Measurements from ENCODE around the gene LKAAEAR1. TPM values are rescaled to one million over a fixed set of nuclear protein-coding genes. Genes with fewer than 3 reads are reported as not detected.

LKAAEAR1 gene
- total and polyA plus RNA-seq, 2 of the 13 experiments (the other 11 are each of a cell fraction or from before 2014, with no cell fraction given) = not detected

GRCh38 chr20:64039293-64040160, 44.7 kb downstream of the LKAAEAR1 start (continued):
- 0 out of 2 replicates have a peak, but pooled peaks have one; percentile 7 for TF ChIP-seq MAFF (IDR thresholded peaks at IDR 0.05; ENCODE audit: low read depth, low read length)
- peak; percentile 15 for TF ChIP-seq ZFY (CRISPR knock-in tag; IDR thresholded peaks at IDR 0.05)
- no peak for TF ChIP-seq GRHL1 (CRISPR knock-in tag; conservative IDR thresholded peaks at IDR 0.05)
- peak; percentile 7; the same call in 1 of the 2 replicates for TF ChIP-seq HNRNPL (IDR thresholded peaks at IDR 0.05; ENCODE audit: low read depth, low read length)
- no peak for TF ChIP-seq HBP1 (CRISPR knock-in tag; IDR thresholded peaks at IDR 0.05; ENCODE audit: low read depth)
- no peak for TF ChIP-seq HCFC1 (IDR thresholded peaks at IDR 0.05; ENCODE audit: low read depth, low read length)
- TF ChIP-seq FOSL1 (CRISPR knock-in tag; IDR thresholded peaks at IDR 0.05; ENCODE audit: borderline replicate concordance) = no peak
- TF ChIP-seq SUZ12 (IDR thresholded peaks at IDR 0.05; ENCODE audit: low read depth, low read length) = no peak
- no peak for TF ChIP-seq ZNF232 (CRISPR knock-in tag; IDR thresholded peaks at IDR 0.05; ENCODE audit: borderline replicate concordance)
- no peak for TF ChIP-seq TRIM24 (CRISPR knock-in tag; IDR thresholded peaks at IDR 0.05)
- no peak for TF ChIP-seq KMT2A (CRISPR knock-in tag; IDR thresholded peaks at IDR 0.05)
- TF ChIP-seq ZNF577 (CRISPR knock-in tag; IDR thresholded peaks at IDR 0.05; ENCODE audit: borderline replicate concordance, low read depth) = no peak
- TF ChIP-seq ZNF20 (CRISPR knock-in tag; IDR thresholded peaks at IDR 0.05) = no peak
- TF ChIP-seq NBN (conservative IDR thresholded peaks at IDR 0.05) = no peak
- no peak for TF ChIP-seq DNMT1 (CRISPR knock-in tag; IDR thresholded peaks at IDR 0.05)
- TF ChIP-seq FIP1L1 (IDR thresholded peaks at IDR 0.05; ENCODE audit: borderline replicate concordance, insufficient read depth, low read depth, low read length) = no peak
- TF ChIP-seq U2AF2 (IDR thresholded peaks at IDR 0.05; ENCODE audit: low read depth, low read length) = no peak
- TF ChIP-seq MED13 (CRISPR knock-in tag; IDR thresholded peaks at IDR 0.05) = no peak
- no peak for TF ChIP-seq ZNF292 (CRISPR knock-in tag; IDR thresholded peaks at IDR 0.05; ENCODE audit: borderline replicate concordance, low read depth)
- no peak for TF ChIP-seq MAF1 (CRISPR knock-in tag; IDR thresholded peaks at IDR 0.05; ENCODE audit: borderline replicate concordance)
- TF ChIP-seq ZNF724P (CRISPR knock-in tag; IDR thresholded peaks at IDR 0.05; ENCODE audit: borderline replicate concordance) = peak; percentile 74; the same call in 1 of the 2 replicates
- 0 out of 2 replicates have a peak, but pooled peaks have one; percentile 42 for TF ChIP-seq GMEB1 (CRISPR knock-in tag; IDR thresholded peaks at IDR 0.05; ENCODE audit: borderline replicate concordance)
- TF ChIP-seq ZFX (CRISPR knock-in tag; IDR thresholded peaks at IDR 0.05; ENCODE audit: low read depth) = 0 out of 2 replicates have a peak, but pooled peaks have one; percentile 3
- no peak for TF ChIP-seq FOXP1 (IDR thresholded peaks at IDR 0.05)
- TF ChIP-seq FOXP1 (CRISPR knock-in tag; IDR thresholded peaks at IDR 0.05) = no peak
- no peak for TF ChIP-seq BATF2 (CRISPR knock-in tag; IDR thresholded peaks at IDR 0.05)

Measured in HepG2 (cell line).